Calu3 (cell line): ENCODE measurements around the gene PHYHD1. TPM values are rescaled to one million over a fixed set of nuclear protein-coding genes. Genes with fewer than 3 reads are reported as not detected.
A peak's percentile ranks its signal among the peaks of the same experiment; 100 is the strongest.

Source experiments
- BruUV-seq: library from RNA; stranded (reverse); fragments of 400-500 nt; replicated peaks from 2 replicates; lab custom pipeline; 2021; lab: Mats Ljungman, UMichigan
- CTCF ChIA-PET: fragments of 300-600 bp; sonication (Branson Sonifier 250); formaldehyde crosslinking; loops from one replicate; lab custom pipeline; 2022; ENCODE audit warnings: antibody characterized with exemption; lab: Charles Lee
- DNase-seq: peaks from one replicate; pipeline ENCODE4 v3.0.0; 2022
- H3K27ac Mint-ChIP-seq: one replicate; pipeline ENCODE4 v1.8.0; 2022; ENCODE audit warnings: mixed read lengths; ENCODE audit not compliant: unreplicated experiment
- H3K27me3 Mint-ChIP-seq: one replicate; pipeline ENCODE4 v1.8.0; 2022; ENCODE audit warnings: mixed read lengths; ENCODE audit not compliant: unreplicated experiment
- H3K36me3 Mint-ChIP-seq: one replicate; pipeline ENCODE4 v1.8.0; 2022; ENCODE audit warnings: mild to moderate bottlenecking, moderate library complexity, mixed read lengths; ENCODE audit not compliant: insufficient read depth, unreplicated experiment
- H3K4me1 Mint-ChIP-seq: one replicate; pipeline ENCODE4 v1.8.0; 2022; ENCODE audit warnings: mild to moderate bottlenecking, low read depth, mixed read lengths; ENCODE audit not compliant: unreplicated experiment
- H3K4me3 Mint-ChIP-seq: one replicate; pipeline ENCODE4 v1.8.0; 2022; ENCODE audit warnings: mild to moderate bottlenecking, low read depth, moderate library complexity, mixed read lengths; ENCODE audit not compliant: unreplicated experiment
- H3K9me3 Mint-ChIP-seq: one replicate; pipeline ENCODE4 v1.8.0; 2022; ENCODE audit warnings: low read depth, mixed read lengths; ENCODE audit not compliant: unreplicated experiment
- CTCF ChIP-seq: fragments of 200-600 bp; IDR thresholded peaks from one replicate; pipeline ENCODE4 v1.8.0; 2022; ENCODE audit warnings: antibody characterized with exemption; ENCODE audit not compliant: unreplicated experiment
- intact Hi-C: fragments of 100-400 bp; cut with micrococcal nuclease; formaldehyde crosslinking; loops from one replicate; pipeline ENCODE4 v1.10.0; 2022; ENCODE audit not compliant: unreplicated experiment
- total RNA-seq: library from RNA; stranded (reverse); gene quantifications from 2 replicates; pipeline ENCODE4 v1.2.3, GENCODE V29; 2022

The PHYHD1 gene
- total RNA-seq, 1 experiment from 2014 or later: not detected

GRCh38 chr9:128910906-128911305, 9.9 kb upstream of the PHYHD1 start:
- intact Hi-C loops: no loop called here
- Mint-ChIP-seq H3K36me3 (peaks cover 4% of the 10 kb centered on the region), H3K9me3 (no peaks in the 10 kb centered on the region), H3K27ac (no peak overlapping the region), H3K4me1 (peaks cover 18% of the 10 kb centered on the region), H3K4me3 (no peak overlapping the region), H3K27me3 (no peaks in the 10 kb centered on the region)
- no peak for TF ChIP-seq CTCF
- BruUV-seq: no TSS peak
- CTCF ChIA-PET: interaction anchor here (0.6 kb wide), 1 partner anchor 33 kb away, joined by 3 read pairs; no protein-coding TSS in a partner anchor
- no peak for DNase-seq

DNA sequence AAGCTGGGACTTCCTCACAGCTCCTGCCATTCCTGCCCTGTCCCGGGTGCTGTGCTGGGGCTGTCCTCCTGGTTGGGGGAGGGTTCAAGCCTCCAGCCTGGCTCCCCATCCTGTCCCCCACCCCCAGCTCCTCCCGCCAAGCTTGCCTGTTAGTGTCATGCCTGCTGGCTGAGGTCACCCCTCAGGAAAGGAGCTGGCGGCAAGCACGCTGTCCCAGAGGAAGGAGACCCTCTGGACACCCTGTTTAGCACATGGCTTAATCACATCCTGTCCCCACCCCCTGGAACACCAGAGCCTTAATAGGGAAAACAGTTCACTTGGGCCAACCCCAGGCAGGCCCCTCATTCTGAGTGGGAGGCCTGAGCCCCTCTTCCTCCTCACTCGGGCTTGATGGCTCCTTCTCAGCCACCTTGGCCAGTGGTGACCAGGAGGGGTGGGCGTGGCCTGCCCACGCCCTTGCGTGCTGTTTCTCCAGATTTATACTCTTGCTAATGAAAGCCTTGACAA, 9.2 kb upstream of the PHYHD1 start:
- Mint-ChIP-seq H3K4me1 (peaks cover 18% of the 10 kb centered on the region), H3K36me3 (peaks cover 10% of the 10 kb centered on the region), H3K27ac (no peak overlapping the region), H3K9me3 (no peaks in the 10 kb centered on the region), H3K4me3 (peak overlapping the region; percentile 11), H3K27me3 (no peaks in the 10 kb centered on the region)
- CTCF ChIA-PET: no interaction called here
- no TSS peak for BruUV-seq
- intact Hi-C loops: no loop called here
- TF ChIP-seq CTCF: no peak
- DNase-seq: peak; percentile 27

DNA sequence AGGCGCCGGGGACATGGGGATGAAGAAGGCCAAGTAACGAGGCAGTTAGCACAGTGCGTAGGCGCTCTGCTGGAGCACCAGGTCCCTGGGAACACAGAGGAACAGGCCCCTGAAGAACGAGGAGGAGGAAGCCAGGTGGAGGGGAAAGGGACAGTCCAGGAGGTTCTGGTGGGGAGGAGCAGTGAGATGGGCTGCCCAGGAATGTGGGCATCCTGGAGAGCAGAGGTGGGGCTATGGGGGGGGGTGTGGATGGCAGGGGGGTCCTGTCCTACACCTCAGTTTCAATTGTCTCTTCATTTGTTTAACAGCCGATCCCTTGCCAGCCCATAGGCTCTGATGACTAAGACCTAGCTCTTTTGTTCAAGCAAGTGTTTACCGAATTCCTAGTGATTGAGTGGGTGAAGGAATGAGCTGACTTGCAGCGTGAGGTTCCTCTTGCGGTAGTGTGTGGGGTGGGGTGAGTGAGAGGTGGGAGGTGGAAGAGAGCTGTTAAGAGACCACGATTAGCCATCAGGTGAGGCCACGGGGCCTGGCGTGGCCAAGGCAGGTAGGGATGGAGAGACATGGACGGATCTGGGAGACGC, 8.4 kb upstream of the PHYHD1 start:
- Mint-ChIP-seq H3K27ac (peak overlapping the region; percentile 85), H3K36me3 (peaks cover 15% of the 10 kb centered on the region), H3K4me1 (peaks cover 18% of the 10 kb centered on the region), H3K4me3 (peak overlapping the region; percentile 11), H3K27me3 (no peaks in the 10 kb centered on the region), H3K9me3 (no peaks in the 10 kb centered on the region)
- no TSS peak for BruUV-seq
- DNase-seq: peak; percentile 50
- no peak for TF ChIP-seq CTCF
- intact Hi-C loops: no loop called here
- CTCF ChIA-PET: interaction anchor here (0.7 to 0.9 kb wide), 6 partner anchors 12 to 49 kb away, joined by 3 to 4 read pairs (median 4); partner anchors contain the start of genes DOLK and NUP188

DNA sequence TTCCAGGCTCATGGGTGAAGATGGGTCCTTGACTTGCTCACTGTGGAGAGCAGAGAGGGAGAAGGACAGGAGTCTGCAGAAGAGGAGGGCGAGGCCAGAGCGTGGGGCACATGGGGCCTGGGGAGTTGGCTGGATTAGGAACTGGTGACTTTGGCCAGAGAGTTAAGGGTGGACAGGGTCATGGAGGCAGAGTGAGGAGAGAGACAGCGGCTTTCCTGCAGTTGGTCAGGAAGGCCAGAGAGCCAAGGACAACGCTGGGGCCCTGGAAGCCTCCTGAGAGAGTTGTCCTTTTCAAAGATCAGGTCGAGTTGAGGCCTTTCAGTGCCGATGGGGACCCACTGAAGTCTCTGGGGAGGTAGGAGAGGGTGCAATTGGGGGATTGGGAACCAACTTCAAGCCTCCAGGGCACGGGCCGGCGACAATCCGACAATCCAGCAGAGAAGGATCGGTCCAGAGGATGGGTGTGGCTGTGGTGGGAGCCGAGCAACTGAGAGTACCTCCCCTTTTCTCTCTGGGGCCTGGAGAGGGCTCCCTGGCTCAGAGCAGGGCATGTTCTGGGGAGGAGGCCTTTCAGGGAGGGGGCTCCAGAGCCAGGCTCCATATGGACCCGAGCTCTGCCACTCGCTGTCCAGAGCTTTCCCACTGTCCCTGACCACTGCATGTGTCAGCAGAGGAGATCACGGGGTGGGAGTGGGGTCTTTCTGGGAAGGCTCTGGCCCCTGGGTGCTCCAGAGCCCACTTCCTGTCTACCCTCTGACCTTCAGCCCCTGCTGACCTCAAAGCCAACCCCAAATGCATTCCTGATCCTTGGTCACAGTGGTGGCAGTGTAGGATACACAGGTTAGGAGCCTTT, 7.5 kb upstream of the PHYHD1 start:
- no peaks in the 10 kb centered on the region for H3K9me3 Mint-ChIP-seq
- peaks cover 18% of the 10 kb centered on the region for H3K4me1 Mint-ChIP-seq
- BruUV-seq: no TSS peak
- DNase-seq: no peak
- intact Hi-C loops: no loop called here
- no peak for TF ChIP-seq CTCF
- peaks cover 22% of the 10 kb centered on the region for H3K36me3 Mint-ChIP-seq
- peak overlapping the region; percentile 85 for H3K27ac Mint-ChIP-seq
- CTCF ChIA-PET: interaction anchor here (0.7 to 0.9 kb wide), 5 partner anchors 13 to 49 kb away, joined by 3 to 4 read pairs (median 4); partner anchors contain the start of genes DOLK and NUP188
- peak overlapping the region; percentile 11 for H3K4me3 Mint-ChIP-seq
- no peaks in the 10 kb centered on the region for H3K27me3 Mint-ChIP-seq
